ENCODE data around the gene SBNO2.

GRCh38 chr19:1094978-1095701 lies 78.9 kb downstream of the SBNO2 start, which contains the start of gene POLR2E:
- TF ChIP-seq CTCF (IDR thresholded peaks at IDR 0.05 in 8 of 11, conservative IDR thresholded peaks at IDR 0.05 in 3 of 11) (peak in 3 of 11 experiments; percentile 29 to 50 (median 40)), POLR2A (IDR thresholded peaks at IDR 0.05) (peak in 2 of 3 donors; percentile 26 to 50)

Data from spleen (tissue), 7 donors.